GM18519 (cell line): ENCODE data around the gene AGPAT3.

Experiments used
- ATAC-seq: cut with Tn5 transposase; IDR thresholded peaks from one replicate; pipeline ENCODE4 v1.9.1; 2021; ENCODE audit warnings: mild to moderate bottlenecking, moderate library complexity; ENCODE audit not compliant: unreplicated experiment, low FRiP score

Gene AGPAT3

GRCh38 chr21:43988016-43988415 is 123.0 kb downstream of the AGPAT3 start:
- ATAC-seq = no peak

DNA sequence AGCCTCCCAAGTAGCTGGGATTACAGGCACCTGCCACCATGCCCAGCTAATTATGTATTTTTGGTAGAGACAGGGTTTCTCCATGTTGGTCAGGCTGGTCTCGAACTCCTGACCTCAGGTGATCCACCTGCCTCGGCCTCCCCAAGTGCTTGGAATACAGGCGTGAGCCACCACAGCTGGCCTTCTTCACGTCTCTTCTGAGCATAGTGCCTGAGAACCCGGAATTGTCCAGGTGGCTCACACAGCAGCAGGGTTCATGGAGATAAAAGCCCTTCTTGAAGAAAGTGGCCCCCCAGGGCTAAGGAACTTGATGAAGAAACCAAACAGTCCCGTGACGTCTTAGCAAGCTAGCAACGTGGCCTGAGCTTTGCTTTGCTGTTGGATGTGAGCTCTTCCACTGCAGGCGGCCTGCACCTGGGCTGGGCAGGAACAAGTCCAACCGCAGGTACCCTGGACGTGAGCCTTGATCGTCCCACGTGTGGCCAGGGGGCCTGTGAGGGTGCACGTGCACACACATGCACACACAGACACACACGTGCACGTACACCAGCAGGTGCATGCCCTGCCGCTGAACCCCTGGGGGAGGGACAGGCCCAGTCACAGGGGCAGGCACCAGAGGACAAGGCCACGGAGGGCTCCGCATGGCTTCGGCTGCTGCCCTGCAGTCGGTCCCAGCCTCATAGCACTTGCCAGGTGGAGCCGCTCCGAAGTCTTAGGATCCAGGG is 123.6 kb downstream of the AGPAT3 start:
- no peak for ATAC-seq

DNA sequence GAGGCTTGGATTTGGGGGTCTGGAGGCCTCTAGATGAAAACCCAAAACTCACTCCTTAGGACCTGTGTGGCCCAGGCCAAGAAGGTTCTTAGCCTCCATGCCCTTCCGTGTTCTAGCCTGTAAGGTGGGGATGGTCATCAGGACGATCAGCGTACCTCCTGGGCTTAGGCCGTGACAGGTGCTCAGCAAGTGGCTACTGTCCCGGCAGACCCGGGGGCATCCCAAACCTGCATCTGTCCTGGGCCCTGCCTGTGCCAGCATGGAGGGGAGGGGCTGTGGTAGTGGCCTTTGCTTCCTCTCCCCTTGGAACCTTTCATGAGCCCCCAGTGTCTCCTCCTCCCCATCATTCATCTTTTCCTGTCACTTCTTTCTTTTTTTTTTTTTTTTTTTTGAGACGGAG is 124.4 kb downstream of the AGPAT3 start:
- ATAC-seq = no peak

- ATAC-seq = no peak
These were observed 126.5 kb downstream of the AGPAT3 start for GRCh38 chr21:43991447-43991991.

DNA sequence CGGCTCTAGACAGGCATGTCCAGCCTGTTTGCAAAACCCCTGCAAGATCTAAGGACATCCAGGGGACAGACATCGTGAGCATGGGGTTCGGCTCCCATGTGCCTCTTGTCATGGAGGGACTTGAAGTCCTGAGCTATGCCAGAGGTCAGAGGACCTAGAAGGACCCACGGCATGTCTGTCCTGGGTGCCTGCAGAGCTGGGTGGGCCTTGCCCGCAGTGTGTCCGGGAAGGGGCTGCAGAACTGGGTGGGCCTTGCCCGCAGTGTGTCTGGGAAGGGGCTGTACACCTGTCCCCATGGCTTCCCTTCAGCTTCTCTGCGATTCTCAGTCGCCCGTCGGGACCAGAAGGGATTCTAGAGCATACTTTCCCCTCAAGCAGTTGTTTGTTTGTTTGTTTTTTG is 127.1 kb downstream of the AGPAT3 start:
- ATAC-seq = no peak

GRCh38 chr21:43993420-43993934 is 128.5 kb downstream of the AGPAT3 start:
- ATAC-seq = no peak

DNA sequence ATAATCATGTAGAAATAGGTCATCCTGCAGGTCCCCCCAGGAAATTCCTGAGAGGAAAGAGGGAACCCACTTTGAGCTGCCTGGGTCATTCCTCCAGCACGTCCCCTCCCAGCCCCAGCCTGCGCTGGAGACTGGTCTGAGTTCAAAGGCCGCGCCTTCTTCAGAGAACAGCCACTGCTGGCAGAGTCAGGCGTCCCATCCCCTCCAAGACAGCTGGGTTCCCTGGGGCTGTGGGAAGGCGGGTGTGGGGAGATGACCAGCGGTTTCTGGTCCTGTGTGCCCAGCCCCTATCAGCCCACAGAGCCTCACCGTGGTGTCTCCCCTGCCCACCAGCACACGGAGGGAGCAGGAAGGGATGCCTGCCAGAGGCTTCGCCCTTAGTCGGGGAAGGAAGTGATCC is 129.1 kb downstream of the AGPAT3 start:
- no peak for ATAC-seq

- no peak for ATAC-seq
These were observed 129.6 kb downstream of the AGPAT3 start for GRCh38 chr21:43994646-43995045.

DNA sequence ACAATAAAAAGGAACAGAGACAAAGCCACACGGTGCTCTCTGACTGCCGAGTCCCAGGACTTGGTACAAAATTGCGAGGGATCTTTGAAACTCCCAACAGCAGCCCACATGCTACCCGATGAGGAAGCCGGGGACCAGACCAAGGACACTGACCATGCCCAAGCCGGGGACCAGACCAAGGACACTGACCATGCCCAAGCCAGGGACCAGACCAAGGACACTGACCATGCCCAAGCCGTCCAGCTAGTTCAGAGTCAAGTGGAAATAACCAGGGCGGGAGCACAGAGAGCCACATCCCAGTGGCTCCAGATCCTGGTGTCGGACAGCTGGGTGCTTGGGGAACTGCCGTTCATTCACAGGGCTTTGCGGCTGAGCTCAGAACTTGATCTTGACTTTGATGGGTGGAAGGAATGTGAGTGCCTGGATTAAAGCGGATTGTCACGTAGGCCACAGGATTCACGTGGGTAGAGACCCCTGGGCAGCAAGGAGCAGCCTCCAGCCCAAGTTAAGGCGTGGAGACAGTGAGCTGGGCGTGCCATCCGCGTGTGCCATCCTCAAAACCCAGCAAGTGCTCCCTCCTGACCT is 130.6 kb downstream of the AGPAT3 start:
- ATAC-seq = no peak

- no peak for ATAC-seq
These were observed 133.0 kb downstream of the AGPAT3 start for GRCh38 chr21:43997766-43998742.

DNA sequence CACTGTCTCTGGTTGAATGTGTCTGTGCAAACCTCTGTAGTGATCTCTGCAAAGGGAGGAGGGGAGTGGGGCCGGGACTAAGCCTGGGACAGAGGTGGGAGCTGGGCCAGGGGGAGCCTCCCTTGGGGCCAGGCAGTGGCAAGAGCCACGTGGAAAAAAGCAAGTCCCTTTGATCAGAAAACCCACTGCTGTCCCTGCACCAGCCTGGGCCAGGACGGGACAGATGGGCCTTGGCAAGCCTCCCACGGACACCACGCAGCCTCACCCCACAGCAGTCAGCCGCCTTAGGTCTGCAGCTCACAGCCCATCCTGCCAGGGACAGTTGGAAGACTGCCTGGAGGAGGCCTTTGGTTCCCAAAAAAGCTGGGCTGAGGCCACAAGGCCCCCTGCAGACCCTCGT is 135.3 kb downstream of the AGPAT3 start:
- no peak for ATAC-seq

- no peak for ATAC-seq
These were observed 137.5 kb downstream of the AGPAT3 start for GRCh38 chr21:44002511-44002910.

- ATAC-seq = no peak
These were observed 138.4 kb downstream of the AGPAT3 start for GRCh38 chr21:44003307-44003966.

DNA sequence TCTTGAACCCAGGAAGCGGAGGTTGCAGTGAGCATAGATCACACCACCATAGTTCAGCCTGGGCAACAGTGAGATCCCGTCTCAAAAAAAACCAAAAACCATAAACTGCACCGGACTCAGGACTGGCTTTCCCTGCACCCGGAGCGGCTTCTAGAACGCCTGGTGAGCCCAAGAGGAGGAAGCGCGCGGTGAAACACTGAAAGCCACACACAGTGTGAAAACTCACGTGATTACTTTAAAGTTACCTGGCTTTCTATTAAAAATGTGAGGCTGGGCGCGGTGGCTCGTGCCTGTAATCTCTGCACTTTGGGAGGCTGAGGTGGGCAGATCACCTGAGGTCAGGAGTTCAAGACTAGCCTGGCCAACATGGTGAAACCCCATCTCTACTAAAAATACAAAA is 140.0 kb downstream of the AGPAT3 start:
- no peak for ATAC-seq

- no peak for ATAC-seq
These were observed 140.6 kb downstream of the AGPAT3 start for GRCh38 chr21:44005593-44005992.

GRCh38 chr21:44006017-44006619 is 141.1 kb downstream of the AGPAT3 start:
- ATAC-seq = no peak

GRCh38 chr21:44006656-44007055 is 141.6 kb downstream of the AGPAT3 start:
- no peak for ATAC-seq

GRCh38 chr21:44010429-44010828 is 145.4 kb downstream of the AGPAT3 start:
- ATAC-seq = no peak

GRCh38 chr21:44011123-44011522 is 146.1 kb downstream of the AGPAT3 start:
- ATAC-seq = no peak
